H1 (cell line): ENCODE results near the gene P3H4. TPM values are rescaled to one million over a fixed set of nuclear protein-coding genes. Genes with fewer than 3 reads are reported as not detected.

Experiments used
- CTCF ChIA-PET: fragments of 300-600 bp; sonication (Branson Sonifier 250); formaldehyde crosslinking; loops from one replicate; lab custom pipeline; 2021; ENCODE audit not compliant: partially characterized antibody; lab: Charles Lee
- POLR2A ChIA-PET: fragments of 300-600 bp; sonication (Branson Sonifier 250); formaldehyde crosslinking; loops from one replicate; lab custom pipeline; 2021; ENCODE audit warnings: inconsistent platforms; ENCODE audit not compliant: partially characterized antibody; lab: Charles Lee
- DNase-seq, 2 experiments: peaks; one replicate each; pipeline versions ENCODE4 v3.0.0 to v3.0.0-alpha.2; 2010 to 2022; ENCODE audit warnings: low spot score in 2 of 2, low read depth in 1 of 2, mixed read lengths in 1 of 2
- FAIRE-seq: peaks from 2 replicates; lab custom pipeline; 2011; peaks lifted over from hg19 to GRCh38; lab: Jason Lieb, UNC
- H2AFZ ChIP-seq: 2 replicates; pipeline ENCODE4 v1.8.1; 2012; ENCODE audit warnings: low read length, inconsistent platforms
- H2AK5ac ChIP-seq: 2 replicates; pipeline ENCODE4 v1.6.1; 2013; ENCODE audit warnings: low read depth, low read length
- H2BK120ac ChIP-seq: replicated peaks from 2 replicates; pipeline ENCODE3; 2013; ENCODE audit warnings: low read depth, low read length, inconsistent platforms
- H2BK12ac ChIP-seq: 2 replicates; pipeline ENCODE4 v1.6.1; 2013; ENCODE audit warnings: low read depth, low read length
- H2BK15ac ChIP-seq: 2 replicates; pipeline ENCODE4 v1.6.1; 2013; ENCODE audit warnings: low read length
- H2BK20ac ChIP-seq: 2 replicates; pipeline ENCODE4 v1.6.1; 2013; ENCODE audit warnings: low read length
- H2BK5ac ChIP-seq: 2 replicates; pipeline ENCODE4 v1.6.1; 2013; ENCODE audit warnings: low read depth, low read length
- H3K14ac ChIP-seq: 2 replicates; pipeline ENCODE4 v1.6.1; 2013; ENCODE audit warnings: inconsistent platforms; ENCODE audit not compliant: insufficient read length
- H3K18ac ChIP-seq: 2 replicates; pipeline ENCODE4 v1.6.1; 2013; ENCODE audit warnings: low read length; ENCODE audit errors: extremely low read depth
- H3K23ac ChIP-seq: 2 replicates; pipeline ENCODE4 v1.6.1; 2013; ENCODE audit warnings: inconsistent platforms; ENCODE audit not compliant: insufficient read length
- H3K23me2 ChIP-seq: 2 replicates; pipeline ENCODE4 v1.6.1; 2013; ENCODE audit warnings: low read depth, low read length
- H3K27ac ChIP-seq: 2 replicates; pipeline ENCODE4 v1.6.1; 2011; ENCODE audit warnings: low read depth, low read length, inconsistent platforms
- H3K27me3 ChIP-seq, 4 experiments: replicated peaks in 1 of 4; 1 replicate in 1 of 4; 2 replicates in 3 of 4; pipeline versions ENCODE4 v1.6.1 to v1.8.1; 2011 to 2013; ENCODE audit warnings: low read length in 3 of 4, mild to moderate bottlenecking in 3 of 4, inconsistent platforms in 2 of 4, mixed read lengths in 2 of 4, moderate library complexity in 1 of 4; ENCODE audit not compliant: control insufficient read depth in 3 of 4, insufficient read depth in 3 of 4; ENCODE audit errors: extremely low read depth in 1 of 4
- H3K36me3 ChIP-seq, 4 experiments: 2 replicates each; pipeline versions ENCODE4 v1.6.1 to v1.8.1; 2011 to 2013; ENCODE audit warnings: mild to moderate bottlenecking in 4 of 4, low read length in 3 of 4, moderate library complexity in 2 of 4, control low read depth in 1 of 4, inconsistent platforms in 1 of 4; ENCODE audit not compliant: insufficient read depth in 4 of 4, control insufficient read depth in 2 of 4
- H3K4ac ChIP-seq: replicated peaks from 2 replicates; pipeline ENCODE3; 2013; ENCODE audit warnings: low read length, low read depth, mixed read lengths, inconsistent platforms; ENCODE audit not compliant: insufficient read length
- H3K4me1 ChIP-seq, 4 experiments: replicated peaks in 1 of 4; 1 replicate in 1 of 4; 2 replicates in 3 of 4; pipeline versions ENCODE4 v1.6.1 to v1.8.1; 2011 to 2013; ENCODE audit warnings: low read length in 3 of 4, inconsistent platforms in 2 of 4, mixed read lengths in 1 of 4; ENCODE audit not compliant: insufficient read depth in 4 of 4, control insufficient read depth in 3 of 4
- H3K4me2 ChIP-seq, 2 experiments: 2 replicates each; pipeline versions ENCODE4 v1.6.1 to v1.8.1; 2011 to 2013; ENCODE audit warnings: low read depth in 2 of 2, low read length in 2 of 2, control low read depth in 1 of 2, inconsistent platforms in 1 of 2, mild to moderate bottlenecking in 1 of 2; ENCODE audit not compliant: insufficient read depth in 1 of 2
- H3K4me3 ChIP-seq, 4 experiments: fragments of 200-600, 300-600 bp in 1 of 4; sonication (generic), shearing (Covaris generic), sonication (Bioruptor Twin) in 1 of 4; 2 replicates each; pipeline versions ENCODE4 v1.5.1 to v1.8.1; 2011 to 2016; ENCODE audit warnings: low read length in 4 of 4, low read depth in 3 of 4, control low read depth in 2 of 4, inconsistent platforms in 2 of 4, mild to moderate bottlenecking in 2 of 4, mixed read lengths in 1 of 4, moderate library complexity in 1 of 4; ENCODE audit not compliant: insufficient read depth in 2 of 4; ENCODE audit errors: extremely low read depth in 1 of 4
- H3K56ac ChIP-seq: replicated peaks from 2 replicates; pipeline ENCODE3; 2013; ENCODE audit warnings: low read depth, mild to moderate bottlenecking, mixed read lengths, low read length, inconsistent platforms; ENCODE audit not compliant: insufficient read length
- H3K79me1 ChIP-seq: 2 replicates; pipeline ENCODE4 v1.6.1; 2013; ENCODE audit warnings: low read depth, low read length, control low read depth
- H3K79me2 ChIP-seq, 2 experiments: 2 replicates each; pipeline versions ENCODE4 v1.6.1 to v1.8.1; 2012 to 2013; ENCODE audit warnings: low read length in 2 of 2, mild to moderate bottlenecking in 2 of 2, inconsistent platforms in 1 of 2; ENCODE audit not compliant: insufficient read depth in 2 of 2, control insufficient read depth in 1 of 2
- H3K9ac ChIP-seq, 4 experiments: replicated peaks in 1 of 4; 1 replicate in 1 of 4; 2 replicates in 3 of 4; pipeline versions ENCODE4 v1.6.1 to v1.8.1; 2011 to 2013; ENCODE audit warnings: low read depth in 3 of 4, low read length in 3 of 4, control low read depth in 2 of 4, mild to moderate bottlenecking in 2 of 4, moderate library complexity in 2 of 4, inconsistent platforms in 1 of 4; ENCODE audit errors: extremely low read depth in 1 of 4
- H3K9me3 ChIP-seq, 2 experiments: 2 replicates each; pipeline versions ENCODE4 v1.6.1 to v1.8.1; 2012 to 2013; ENCODE audit warnings: mild to moderate bottlenecking in 2 of 2, moderate library complexity in 2 of 2, control low read depth in 1 of 2, inconsistent platforms in 1 of 2, low read depth in 1 of 2, low read length in 1 of 2, mixed read lengths in 1 of 2; ENCODE audit not compliant: insufficient read depth in 2 of 2
- H4K20me1 ChIP-seq, 2 experiments: replicated peaks in 1 of 2; 2 replicates each; pipeline versions ENCODE3 to v1.8.1; 2011 to 2013; ENCODE audit warnings: inconsistent platforms in 2 of 2, low read length in 2 of 2, mild to moderate bottlenecking in 1 of 2; ENCODE audit not compliant: insufficient read depth in 2 of 2, control insufficient read depth in 1 of 2
- H4K5ac ChIP-seq: 2 replicates; pipeline ENCODE4 v1.6.1; 2013; ENCODE audit warnings: low read length, low read depth, mixed read lengths, inconsistent platforms; ENCODE audit not compliant: insufficient read length
- H4K8ac ChIP-seq: 2 replicates; pipeline ENCODE4 v1.8.0; 2013; ENCODE audit warnings: mild to moderate bottlenecking, moderate library complexity, low read length, inconsistent platforms; ENCODE audit not compliant: insufficient read depth; ENCODE audit errors: extremely low read depth
- H4K91ac ChIP-seq: replicated peaks from 2 replicates; pipeline ENCODE3; 2013; ENCODE audit warnings: low read length, mixed read lengths, inconsistent platforms; ENCODE audit not compliant: insufficient read length
- CEBPB ChIP-seq: IDR thresholded peaks from 2 replicates; pipeline ENCODE4 v1.6.1; 2012; ENCODE audit warnings: low read depth, low read length
- CHD2 ChIP-seq: IDR thresholded peaks from 2 replicates; pipeline ENCODE4 v1.6.1; 2012; ENCODE audit warnings: low read length, improper control_type of control experiment
- POLR2A ChIP-seq, 2 experiments: IDR thresholded peaks; 1 replicate in 1 of 2; 2 replicates in 1 of 2; pipeline ENCODE4 v1.6.1; 2011; ENCODE audit warnings: low read depth in 2 of 2, low read length in 2 of 2, mild to moderate bottlenecking in 2 of 2; ENCODE audit errors: control extremely low read depth in 1 of 2
- SP2 ChIP-seq: IDR thresholded peaks from 2 replicates; pipeline ENCODE4 v1.6.1; 2012; ENCODE audit warnings: mild to moderate bottlenecking, low read length, inconsistent platforms
- ZNF274 ChIP-seq: IDR thresholded peaks from 2 replicates; pipeline ENCODE4 v1.7.0; 2012; ENCODE audit warnings: low read length, borderline replicate concordance; ENCODE audit errors: extremely low read depth
- WGBS, 2 experiments: shearing (Covaris generic) in 1 of 2; methylation state at CpG; one replicate each; pipeline versions ENCODE4 v1.1.6 to v1.1.7; 2013 to 2015; ENCODE audit warnings: low lambda C conversion rate in 2 of 2, mixed read lengths in 2 of 2, inconsistent platforms in 1 of 2, low coverage in 1 of 2, missing lambda C conversion rate in 1 of 2; ENCODE audit not compliant: insufficient replicate concordance in 2 of 2, insufficient coverage in 1 of 2, insufficient read length in 1 of 2; ENCODE audit errors: extremely low coverage in 1 of 2, missing lambda C conversion rate in 1 of 2; 5-methylcytosine and 5-hydroxymethylcytosine counted together
- polyA plus RNA-seq, 7 experiments: library from polyadenylated mRNA; depleted of rRNA in 3 of 7; stranded (reverse) in 5 of 7; unstranded in 2 of 7; fragments of >200 nt in 5 of 7; fragments of 200-250 nt in 2 of 7; gene quantifications; 1 replicate in 5 of 7; 2 replicates in 1 of 7; 4 replicates in 1 of 7; pipeline versions ENCODE4 v1.2.1 to v1.2.3, GENCODE V29; 2011 to 2013; ENCODE audit warnings: missing spikeins in 2 of 7, mixed read lengths in 2 of 7
- total RNA-seq: library from RNA; stranded (reverse); fragmentation: NEBNext Ultra II Directional; extraction: Animal tissue kit (Norgen Biotek cat#: 25700); gene quantifications from 2 replicates; pipeline ENCODE4 v1.2.1, GENCODE V29; 2021
- TF ChIP-seq, protein P1 (sequence below): IDR thresholded peaks from 2 replicates; pipeline ENCODE4 v1.6.1; 2012; ENCODE audit warnings: inconsistent platforms

Gene P3H4
- total and polyA plus RNA-seq, 2 of the 8 experiments (the other 6 are each of a cell fraction or from before 2014, with no cell fraction given): 23.4 to 26.7 TPM

DNA sequence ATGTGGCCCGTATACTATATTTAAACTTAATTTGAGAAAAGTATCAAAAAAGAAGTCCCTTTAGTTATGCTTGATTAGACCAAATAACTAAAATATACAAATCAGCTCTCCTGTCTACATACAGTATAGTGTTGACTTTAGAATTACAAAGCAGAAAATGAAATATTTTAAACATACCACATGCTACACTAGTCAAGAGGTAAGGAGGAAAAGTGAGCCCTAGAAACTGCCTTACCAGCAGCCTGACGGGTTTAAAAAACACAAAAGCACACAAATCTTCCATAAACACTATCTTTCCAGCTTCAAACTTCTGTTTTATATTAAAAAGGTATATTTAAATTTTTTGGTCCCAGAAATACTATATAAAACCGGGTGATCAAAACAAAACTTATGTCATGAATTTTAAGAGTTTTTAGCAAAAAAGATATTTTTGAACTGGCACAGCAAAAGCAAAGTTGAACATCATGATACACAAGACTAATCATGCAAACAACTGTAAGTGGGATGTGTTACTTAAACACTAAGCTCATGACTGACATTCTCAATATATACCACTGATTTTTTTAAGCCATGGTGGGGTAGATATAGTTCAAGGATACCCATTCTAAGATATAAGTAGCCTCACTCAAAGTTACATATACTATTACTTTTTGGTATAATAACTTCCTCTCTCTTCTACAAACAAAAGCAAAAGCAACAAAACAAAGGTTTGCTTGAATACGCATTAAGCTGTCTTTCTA is 37.7 kb upstream of the P3H4 start:
- no peak overlapping the region for H4K8ac ChIP-seq
- H3K9me3 ChIP-seq: no peaks in the 10 kb centered on the region
- H3K14ac ChIP-seq: no peak overlapping the region
- H3K23me2 ChIP-seq: no peaks in the 10 kb centered on the region
- no peak overlapping the region for H3K4ac ChIP-seq
- H3K27ac ChIP-seq: no peak overlapping the region
- no peak overlapping the region for H3K9ac ChIP-seq
- 94% methylated on average over 4 of the region's 4 CpGs; no CpG with 5 or more reads in 1 of the 2 experiments for WGBS, 2 experiments
- H2AFZ ChIP-seq: no peak overlapping the region
- H2BK15ac ChIP-seq: no peak overlapping the region
- H3K23ac ChIP-seq: no peak overlapping the region
- no peak overlapping the region for H3K18ac ChIP-seq
- no peak overlapping the region for H4K91ac ChIP-seq
- ChIA-PET POLR2A (interaction anchor here (0.8 to 1.4 kb wide), 3 partner anchors 14 to 33 kb away, joined by 3 to 6 read pairs (median 3); partner anchors contain the start of gene KLHL11), CTCF (interaction anchor here (1.1 to 2.4 kb wide), 4 partner anchors 37 to 373 kb away, joined by 3 to 6 read pairs (median 4); partner anchors contain the start of gene FKBP10)
- no peak overlapping the region for H2BK5ac ChIP-seq
- no peak for FAIRE-seq
- H3K79me2 ChIP-seq: peaks cover 0 to 42% of the 10 kb centered on the region in 2 experiments; a peak in 2 of 4 replicates
- no peak overlapping the region for H3K56ac ChIP-seq
- peaks cover 0 to 3% of the 10 kb centered on the region in 2 experiments for H4K20me1 ChIP-seq
- no peak for TF ChIP-seq CEBPB
- no peak for TF ChIP-seq ZNF274
- no peak for TF ChIP-seq SP2
- TF ChIP-seq, protein P1, sequence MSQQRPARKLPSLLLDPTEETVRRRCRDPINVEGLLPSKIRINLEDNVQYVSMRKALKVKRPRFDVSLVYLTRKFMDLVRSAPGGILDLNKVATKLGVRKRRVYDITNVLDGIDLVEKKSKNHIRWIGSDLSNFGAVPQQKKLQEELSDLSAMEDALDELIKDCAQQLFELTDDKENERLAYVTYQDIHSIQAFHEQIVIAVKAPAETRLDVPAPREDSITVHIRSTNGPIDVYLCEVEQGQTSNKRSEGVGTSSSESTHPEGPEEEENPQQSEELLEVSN: no peak
- TF ChIP-seq CHD2: no peak
- TF ChIP-seq POLR2A (IDR thresholded peaks at IDR 0.05; ENCODE audit: control extremely low read depth in 1 of 2, low read depth in 2 of 2, low read length in 2 of 2): no peak
- peaks cover 8 to 16% (median 11%) of the 10 kb centered on the region in 4 experiments; a peak in 7 of 8 replicates for H3K36me3 ChIP-seq
- no peak overlapping the region for H4K5ac ChIP-seq
- no peak overlapping the region for H3K4me2 ChIP-seq
- H2BK12ac ChIP-seq: no peak overlapping the region
- H2BK120ac ChIP-seq: no peak overlapping the region
- H2BK20ac ChIP-seq: no peak overlapping the region
- H3K27me3 ChIP-seq: no peaks in the 10 kb centered on the region
- no peak for DNase-seq
- H3K79me1 ChIP-seq: peaks cover 5% of the 10 kb centered on the region
- H3K4me1 ChIP-seq: no peaks in the 10 kb centered on the region
- H3K4me3 ChIP-seq: no peak overlapping the region
- H2AK5ac ChIP-seq: no peak overlapping the region
